A172 (cell line): ENCODE data around the gene UROC1. TPM values are rescaled to one million over a fixed set of nuclear protein-coding genes. Genes with fewer than 3 reads are reported as not detected.

ENCODE experiments used
- DNase-seq: peaks from one replicate; pipeline ENCODE4 v3.0.0-alpha.2; 2015; ENCODE audit warnings: low spot score
- total RNA-seq: library from RNA; depleted of rRNA; stranded (reverse); fragments of >200 nt; shearing (Covaris generic); gene quantifications from 2 replicates; pipeline ENCODE4 v1.2.3, GENCODE V29; 2014

The UROC1 gene
- total RNA-seq, 1 experiment from 2014 or later: not detected

DNA sequence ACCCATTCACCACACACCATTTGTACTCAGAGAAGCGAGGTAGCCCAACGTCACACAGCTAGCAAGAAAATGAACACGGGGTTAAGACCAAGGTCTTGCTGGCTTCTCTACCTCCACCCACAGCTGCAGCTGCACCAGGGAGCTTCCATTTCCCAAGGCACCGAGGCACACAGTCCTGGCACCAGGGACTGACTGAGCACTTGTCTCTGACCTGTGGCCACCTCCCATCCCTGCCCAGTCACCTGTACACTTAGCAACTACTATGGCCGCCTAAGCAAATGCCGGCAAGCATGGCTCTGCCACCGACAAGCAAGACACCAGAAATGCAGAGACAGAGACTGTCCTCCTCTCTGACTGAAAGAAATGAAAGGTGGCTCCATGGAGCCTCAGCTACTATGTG lies 57.2 kb downstream of the UROC1 start:
- DNase-seq: no peak

GRCh38 chr3:126459763-126460127 lies 57.8 kb downstream of the UROC1 start:
- DNase-seq: no peak

GRCh38 chr3:126459111-126459762 lies 58.3 kb downstream of the UROC1 start:
- DNase-seq: no peak

GRCh38 chr3:126456766-126457388 lies 60.7 kb downstream of the UROC1 start:
- DNase-seq: no peak

DNA sequence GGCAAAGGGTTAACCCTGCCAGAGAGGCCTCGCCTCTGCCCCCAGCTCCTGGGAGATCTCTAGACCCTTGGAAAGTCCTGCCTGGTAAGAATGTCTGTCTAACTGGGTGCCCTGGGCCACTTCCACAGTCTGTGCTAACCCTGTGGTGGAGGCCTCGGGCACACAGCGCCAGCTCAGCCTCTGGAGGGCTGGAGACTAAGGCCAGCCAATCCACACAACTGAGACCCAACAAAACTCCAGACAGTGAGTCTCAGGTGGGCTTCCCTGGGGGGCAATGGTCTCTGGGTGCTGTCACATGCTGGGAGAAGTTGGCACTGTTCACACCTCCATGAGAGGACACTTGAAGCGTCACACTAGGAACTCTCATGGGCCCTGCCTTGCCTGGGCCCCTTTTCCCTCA lies 61.4 kb downstream of the UROC1 start:
- no peak for DNase-seq

GRCh38 chr3:126454437-126455198 lies 63.0 kb downstream of the UROC1 start:
- no peak for DNase-seq

DNA sequence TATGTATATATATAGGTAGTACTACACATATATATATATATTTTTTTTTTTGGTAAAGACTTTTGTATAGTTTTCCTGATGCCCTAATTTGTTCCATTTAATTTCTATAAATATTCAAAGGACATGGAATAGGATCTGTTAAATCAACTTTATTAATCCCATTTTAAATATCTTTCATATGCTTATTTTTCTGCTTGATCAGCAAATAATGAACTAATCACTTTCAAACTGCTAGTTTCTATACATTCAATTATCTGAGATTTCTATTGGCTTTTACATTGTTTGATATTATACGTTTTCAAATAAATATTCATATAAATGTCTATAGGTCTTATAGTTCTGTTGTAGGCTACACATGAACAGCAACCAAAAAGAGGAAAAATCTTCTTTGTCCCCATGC lies 63.5 kb downstream of the UROC1 start:
- no peak for DNase-seq

DNA sequence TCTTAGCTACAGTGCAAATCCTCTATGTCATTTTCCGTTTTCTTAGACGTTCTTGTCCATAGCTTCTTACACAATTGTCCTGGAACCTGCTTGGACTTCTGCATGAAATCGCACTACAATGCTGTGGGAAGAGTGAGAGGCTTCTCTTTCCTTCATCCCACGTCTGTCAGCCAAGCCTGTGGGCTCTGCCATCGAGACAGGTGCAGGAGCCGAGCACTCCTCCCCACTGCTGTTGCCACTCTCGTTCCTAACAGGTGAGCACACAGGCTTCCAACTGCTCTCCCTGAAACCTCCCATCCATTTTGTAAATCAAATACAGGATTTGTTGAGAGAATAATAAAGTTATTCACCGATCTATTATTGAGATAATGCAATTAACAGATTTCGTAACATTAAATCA lies 65.4 kb downstream of the UROC1 start:
- DNase-seq: no peak

- no peak for DNase-seq
These were observed 66.1 kb downstream of the UROC1 start for GRCh38 chr3:126451511-126451910.

GRCh38 chr3:126450744-126451143 lies 66.8 kb downstream of the UROC1 start:
- no peak for DNase-seq

DNA sequence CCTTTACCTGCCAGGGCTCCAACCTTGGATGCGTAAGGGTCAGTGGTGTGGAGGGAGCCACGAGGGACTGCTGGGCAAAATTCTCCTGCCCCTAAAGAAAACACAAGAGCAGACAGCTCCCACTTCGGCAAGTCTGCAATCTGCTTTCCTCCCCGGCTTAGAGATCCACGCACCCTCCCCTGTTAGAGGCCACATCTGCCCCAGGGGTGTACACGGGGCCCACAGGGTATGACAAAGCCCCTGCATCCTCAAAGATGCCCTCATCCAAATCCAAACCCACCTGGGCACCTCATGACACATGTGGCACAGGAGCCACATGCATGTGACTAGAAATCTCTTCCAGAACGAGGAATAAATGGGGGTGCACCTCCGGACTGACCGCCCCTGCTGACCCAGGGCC lies 67.4 kb downstream of the UROC1 start:
- DNase-seq: no peak

- DNase-seq: no peak
These were observed 67.9 kb downstream of the UROC1 start for GRCh38 chr3:126449621-126450051.

DNA sequence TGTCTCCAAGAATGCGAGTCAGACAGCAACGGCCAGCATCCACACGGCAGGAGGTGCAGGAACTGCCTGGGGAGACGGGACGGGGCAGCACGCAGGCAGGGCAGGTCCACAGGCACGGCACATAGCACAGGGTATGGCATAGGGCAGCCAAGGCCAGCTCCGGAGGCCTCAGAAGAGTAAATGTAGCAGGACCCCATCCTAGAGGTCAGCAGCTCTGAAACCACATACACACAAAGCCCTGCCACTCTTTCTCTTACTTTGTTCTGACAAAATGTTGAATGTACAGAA lies 68.7 kb downstream of the UROC1 start:
- DNase-seq: no peak

DNA sequence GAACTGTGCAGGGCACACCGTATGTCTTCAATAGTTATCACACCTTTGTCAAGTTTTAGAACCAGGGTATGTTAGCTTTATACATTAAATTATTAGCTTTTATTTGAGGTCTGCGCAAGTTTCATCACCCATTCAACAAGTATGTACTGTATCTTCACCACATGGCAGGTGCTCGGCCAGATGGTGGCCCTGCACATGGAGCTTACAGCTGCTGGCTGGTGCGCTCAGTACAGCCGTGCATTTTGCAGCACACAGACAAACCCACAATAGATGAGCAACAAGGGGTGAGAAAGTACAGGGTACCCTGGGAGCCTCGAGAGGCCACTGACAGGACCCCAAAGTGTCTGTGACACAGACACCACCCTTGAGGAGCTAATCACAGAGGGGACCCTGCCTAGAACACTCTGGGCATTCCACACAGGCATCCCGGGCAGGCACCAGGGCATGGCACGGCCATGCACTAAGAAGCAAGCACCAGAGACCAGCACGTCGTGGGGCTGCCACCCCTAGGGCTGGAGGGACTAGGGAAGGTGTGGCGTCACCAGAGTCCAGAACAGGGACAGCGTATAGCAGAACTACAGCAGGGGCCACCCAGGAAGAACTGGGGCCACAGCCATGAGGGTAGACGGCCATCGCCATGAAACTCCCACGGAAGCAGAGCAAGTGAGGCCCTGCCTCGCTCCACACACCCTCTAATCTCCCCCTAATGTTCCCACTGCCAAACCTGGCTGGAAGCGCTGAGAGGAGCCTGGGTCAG lies 69.3 kb downstream of the UROC1 start:
- DNase-seq: no peak

DNA sequence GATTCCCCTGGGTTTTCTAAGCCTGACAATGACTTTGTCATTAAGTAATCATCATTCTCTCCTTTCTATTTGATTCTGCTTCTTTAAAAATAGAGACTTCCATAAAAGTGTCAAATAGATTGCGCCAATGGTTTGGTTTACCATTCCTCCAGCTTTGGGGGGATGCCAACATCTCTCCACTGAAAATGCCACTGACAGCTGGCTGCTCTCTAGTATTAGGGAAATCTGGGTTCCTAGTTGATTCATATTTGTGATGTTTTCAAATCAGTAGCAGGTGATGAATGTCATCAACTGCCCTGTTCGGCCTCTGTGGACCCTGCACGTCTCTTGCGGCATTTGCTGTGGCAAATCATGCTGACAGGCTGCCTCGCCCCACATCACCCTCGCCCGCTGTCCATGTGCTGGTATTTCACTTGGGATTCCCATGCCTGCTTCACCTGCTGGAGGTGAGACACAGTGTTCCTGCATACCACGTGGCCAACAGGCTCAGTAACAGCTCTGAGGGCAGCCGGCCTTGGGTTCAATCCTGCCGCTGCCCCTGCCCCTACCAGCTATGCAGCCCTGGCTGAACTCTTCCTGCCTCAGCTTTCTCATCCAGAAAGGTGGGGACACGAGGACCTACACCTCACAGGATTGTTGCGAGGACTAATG lies 70.0 kb downstream of the UROC1 start:
- no peak for DNase-seq

- DNase-seq: no peak
These were observed 70.8 kb downstream of the UROC1 start for GRCh38 chr3:126446791-126447190.

GRCh38 chr3:126446301-126446700 lies 71.3 kb downstream of the UROC1 start:
- no peak for DNase-seq

- DNase-seq: no peak
These were observed 72.1 kb downstream of the UROC1 start for GRCh38 chr3:126445506-126445905.

- DNase-seq: no peak
These were observed 74.7 kb downstream of the UROC1 start for GRCh38 chr3:126442856-126443242.

DNA sequence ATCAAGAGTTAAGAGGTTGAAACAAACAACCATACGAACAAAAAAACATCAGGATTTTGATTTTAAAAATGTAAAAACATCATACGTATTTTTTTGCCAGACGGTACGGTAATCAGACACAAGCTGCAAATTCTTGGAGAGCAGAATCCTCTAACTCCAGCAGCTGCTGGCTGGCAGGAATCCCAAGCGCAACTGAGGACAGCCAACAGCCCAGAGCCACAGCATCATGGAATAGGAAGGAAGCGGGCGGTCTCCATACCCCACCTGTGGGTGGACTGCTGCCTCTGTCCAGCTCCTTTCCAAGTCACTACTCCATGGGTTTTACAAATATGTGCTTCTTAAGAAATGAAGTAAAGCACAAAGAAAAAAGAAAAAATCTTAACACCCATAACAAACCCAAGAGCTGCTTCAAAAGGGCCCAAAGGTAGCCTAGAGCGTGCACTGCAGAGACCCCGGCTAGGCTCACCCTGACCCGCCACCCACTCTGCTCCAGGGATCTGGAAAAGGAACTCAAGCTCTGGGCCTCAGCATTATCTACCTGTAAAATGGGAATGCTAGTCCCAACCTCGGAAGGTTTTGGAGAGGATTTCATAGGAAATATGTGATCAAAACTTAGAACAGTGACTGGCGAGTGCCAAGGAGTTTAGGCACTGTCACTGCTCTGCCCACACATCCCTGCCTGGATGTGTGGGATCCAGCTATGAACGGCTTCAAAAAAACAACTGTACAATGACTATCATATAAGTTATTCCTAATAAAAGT lies 75.3 kb downstream of the UROC1 start:
- no peak for DNase-seq

DNA sequence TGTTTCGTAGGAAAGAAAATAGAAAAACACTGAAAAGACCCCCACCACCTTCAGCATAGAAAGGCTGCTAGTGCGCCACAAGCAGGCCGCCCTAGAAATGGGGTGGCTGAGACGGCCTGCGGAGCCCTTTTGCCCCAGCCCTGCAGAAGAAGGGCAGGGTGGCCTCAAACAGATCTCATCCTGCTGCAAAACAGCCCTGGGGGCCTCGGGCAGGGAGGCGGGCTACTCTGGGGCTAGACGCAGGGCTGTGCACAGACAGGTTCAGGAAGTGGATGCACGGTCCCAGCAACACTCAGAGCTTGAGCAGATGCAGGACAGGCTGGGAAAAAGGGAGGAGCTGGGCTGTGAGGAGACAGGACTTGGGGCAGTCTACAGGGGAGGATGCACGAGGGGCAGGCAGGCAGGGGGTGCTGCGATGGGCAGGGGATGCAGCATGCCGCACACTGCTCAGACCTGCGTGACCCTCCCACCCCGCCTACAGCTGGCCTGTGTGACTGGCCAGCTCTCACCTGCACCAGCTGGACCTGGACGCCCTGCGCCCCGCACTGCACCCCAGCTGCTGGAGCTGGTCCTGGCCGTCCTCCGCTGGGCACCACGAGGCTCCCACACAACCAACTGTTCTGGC lies 76.2 kb downstream of the UROC1 start:
- DNase-seq: no peak
